GM12892 (cell line): ENCODE measurements around the gene USP8.

Experiments
- DNase-seq: peaks from one replicate; pipeline ENCODE4 v3.0.0; 2011; ENCODE audit not compliant: insufficient read length
- FAIRE-seq: peaks from 2 replicates; lab custom pipeline; 2011; peaks lifted over from hg19 to GRCh38; lab: Jason Lieb, UNC
- POLR2A ChIP-seq: IDR thresholded peaks from 2 replicates; pipeline ENCODE4 v1.6.1; 2011; ENCODE audit warnings: low read depth, low read length, control low read depth
- POLR2AphosphoS5 ChIP-seq: IDR thresholded peaks from 2 replicates; pipeline ENCODE4 v1.6.1; 2011; ENCODE audit warnings: low read depth, low read length, control low read depth
- TAF1 ChIP-seq: IDR thresholded peaks from 2 replicates; pipeline ENCODE4 v1.6.1; 2011; ENCODE audit warnings: low read depth, mild to moderate bottlenecking, control low read depth, low read length, borderline replicate concordance

The USP8 gene

DNA sequence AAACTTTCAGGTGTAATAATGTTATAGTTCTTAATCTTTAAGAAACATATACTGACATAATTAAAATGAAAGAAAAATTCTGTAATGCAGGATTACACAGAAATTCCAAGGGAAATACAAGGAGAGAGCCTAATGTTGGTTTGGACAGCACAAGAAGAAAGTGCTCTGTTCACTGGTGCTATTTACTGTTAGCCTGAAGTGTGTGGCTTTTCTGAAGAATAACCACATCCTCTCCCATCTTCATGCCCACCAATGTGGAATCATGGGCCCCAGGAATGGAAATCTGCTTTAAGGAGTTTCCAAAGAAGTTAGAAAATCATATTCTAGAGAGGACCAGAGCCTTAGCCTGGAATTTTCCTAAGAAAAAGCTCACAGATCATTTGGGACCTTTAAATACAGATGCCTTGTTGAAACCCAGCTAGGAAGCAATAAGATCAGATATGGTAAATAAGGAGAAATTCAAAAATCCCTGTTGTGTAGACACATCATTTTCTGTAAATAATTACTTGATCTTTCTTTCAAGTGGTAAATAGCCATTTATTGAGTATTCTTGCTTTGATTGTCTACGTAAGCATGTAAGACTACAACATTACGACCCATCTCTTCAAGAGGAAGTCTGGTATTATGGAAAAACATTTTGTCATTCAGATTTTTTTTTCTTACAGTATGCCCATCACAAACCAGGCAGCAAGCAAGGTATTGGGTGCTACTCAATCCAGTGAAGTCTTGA, 132.6 kb downstream of the USP8 start:
- DNase-seq = no peak
- TF ChIP-seq POLR2AphosphoS5 (no peak), TAF1 (no peak), POLR2A (no peak)
- FAIRE-seq = no peak

DNA sequence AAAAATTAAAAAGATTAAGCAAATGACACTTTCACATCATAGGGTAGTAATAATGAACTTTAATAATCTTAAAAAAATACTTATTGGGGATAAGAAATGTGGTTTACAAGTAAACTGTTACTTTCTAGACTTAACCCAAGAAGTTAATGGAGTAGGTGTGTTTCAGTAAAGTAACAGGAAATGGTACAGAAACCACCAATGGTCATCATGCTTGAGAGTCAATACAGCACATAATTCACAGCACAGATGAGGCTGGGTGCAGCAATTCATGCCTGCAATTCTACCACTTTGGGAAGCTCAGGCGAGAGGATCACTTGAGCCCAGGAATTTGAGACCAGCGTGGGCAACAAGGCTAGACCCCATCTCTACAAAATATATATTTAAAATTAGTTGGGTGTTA, 133.8 kb downstream of the USP8 start:
- peak; percentile 36 for FAIRE-seq
- no peak for DNase-seq
- no peak for TF ChIP-seq POLR2A
- TF ChIP-seq POLR2AphosphoS5 = no peak
- TF ChIP-seq TAF1 = no peak

DNA sequence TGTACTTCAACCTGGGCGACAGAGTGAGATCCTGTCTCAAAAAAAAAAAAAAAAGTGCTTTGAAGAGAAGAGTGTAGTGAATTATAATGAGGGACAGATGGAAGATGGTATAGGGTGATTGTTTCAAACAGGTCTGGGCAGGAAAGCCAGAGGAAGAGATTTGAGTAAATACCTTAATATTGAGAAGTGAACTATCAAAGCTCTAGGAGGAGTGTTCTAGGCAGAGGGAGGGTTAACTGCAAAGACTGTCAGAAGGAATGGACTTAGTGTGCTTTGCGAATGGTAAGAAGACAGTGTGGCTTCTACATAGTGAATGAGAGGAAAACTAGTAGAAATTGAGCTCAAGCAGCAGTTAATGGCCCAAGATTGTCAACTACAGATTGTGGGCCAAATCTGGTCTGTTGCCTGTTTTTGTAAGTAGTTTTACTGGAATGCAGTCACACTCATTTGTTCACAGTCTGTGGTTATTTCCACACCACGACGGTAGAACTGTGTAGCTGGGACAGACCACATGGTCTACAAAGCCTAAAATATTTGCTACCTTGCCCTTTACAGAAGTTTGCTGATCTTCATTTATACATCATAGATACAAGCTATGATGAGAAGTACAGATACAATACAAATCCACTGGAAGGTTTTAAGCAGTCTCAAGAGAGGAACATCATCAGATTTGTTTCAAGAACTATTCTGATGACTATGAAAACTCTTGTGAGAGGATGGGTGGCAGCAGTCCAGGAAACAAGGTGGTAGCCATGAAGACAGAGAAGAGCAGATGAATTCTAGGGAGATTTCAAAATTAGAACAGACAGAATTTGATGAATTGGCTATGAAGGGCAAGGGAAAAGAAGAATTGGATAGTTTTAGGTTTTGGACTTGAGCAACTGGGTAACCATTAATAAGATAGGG, 138.8 kb downstream of the USP8 start:
- DNase-seq = no peak
- FAIRE-seq = no peak
- TF ChIP-seq POLR2A = no peak
- no peak for TF ChIP-seq TAF1
- TF ChIP-seq POLR2AphosphoS5 = no peak

DNA sequence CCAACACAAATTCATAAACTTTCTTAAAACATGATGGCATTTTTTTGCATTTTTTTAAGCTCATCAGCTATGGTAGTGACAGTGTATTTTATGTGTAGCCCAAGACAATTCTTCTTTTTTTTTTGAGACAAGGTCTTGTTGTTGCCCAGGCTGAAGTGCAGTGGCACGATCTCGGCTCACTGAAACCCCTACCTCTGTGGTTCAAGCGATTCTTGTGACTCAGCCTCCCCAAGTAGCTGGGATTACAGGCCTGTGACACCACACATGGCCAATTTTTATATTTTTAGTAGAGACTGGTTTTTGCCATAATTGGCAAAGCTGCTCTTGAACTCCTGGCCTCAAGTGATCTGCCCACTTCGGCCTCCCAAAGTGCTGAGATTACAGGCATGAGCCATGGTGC, 139.6 kb downstream of the USP8 start:
- DNase-seq = no peak
- TF ChIP-seq TAF1 (no peak), POLR2AphosphoS5 (no peak), POLR2A (no peak)
- no peak for FAIRE-seq
